CD14-positive monocyte (primary cell): ENCODE results near the gene SAMD3. TPM values are rescaled to one million over a fixed set of nuclear protein-coding genes. Genes with fewer than 3 reads are reported as not detected.
"Not testable (repeated sequence)": the region's sequence is repeated elsewhere in the genome, so short reads cannot be mapped to it uniquely, and the experiment has no call there.

Experiments used
- DNase-seq, 3 donors: peaks; one replicate each; pipeline ENCODE4 v3.0.0-alpha.2; 2011 to 2022
- H2AFZ ChIP-seq: 2 replicates; pipeline ENCODE4 v1.6.0; 2012; ENCODE audit warnings: mild to moderate bottlenecking, low read depth, low read length, inconsistent platforms; ENCODE audit not compliant: insufficient read depth, poor library complexity, severe bottlenecking
- H3K27ac ChIP-seq, 2 donors: 1 replicate in 1 of 2; 2 replicates in 1 of 2; pipeline ENCODE4 v1.5.1; 2012 to 2013; ENCODE audit warnings: low read length in 2 of 2, control low read depth in 1 of 2, inconsistent platforms in 1 of 2, low read depth in 1 of 2, mild to moderate bottlenecking in 1 of 2
- H3K27me3 ChIP-seq, 2 donors: one replicate each; pipeline versions ENCODE4 v1.6.0 to v1.6.1; 2011 to 2013; ENCODE audit warnings: low read length in 2 of 2; ENCODE audit not compliant: control insufficient read depth in 2 of 2, insufficient read depth in 2 of 2
- H3K36me3 ChIP-seq, 2 donors: replicated peaks in 1 of 2; 1 replicate in 1 of 2; 2 replicates in 1 of 2; pipeline versions ENCODE4 v1.5.1 to v1.6.1; 2012 to 2013; ENCODE audit warnings: low read length in 2 of 2, control low read depth in 1 of 2, inconsistent platforms in 1 of 2, mild to moderate bottlenecking in 1 of 2; ENCODE audit not compliant: insufficient read depth in 2 of 2, control insufficient read depth in 1 of 2
- H3K4me1 ChIP-seq, 2 donors: 1 replicate in 1 of 2; 2 replicates in 1 of 2; pipeline versions ENCODE4 v1.5.1 to v1.6.1; 2012 to 2013; ENCODE audit warnings: low read length in 2 of 2, control low read depth in 1 of 2, inconsistent platforms in 1 of 2, mild to moderate bottlenecking in 1 of 2, moderate library complexity in 1 of 2; ENCODE audit not compliant: insufficient read depth in 2 of 2, control insufficient read depth in 1 of 2
- H3K4me2 ChIP-seq: replicated peaks from 2 replicates; pipeline ENCODE3; 2012; ENCODE audit warnings: low read length, moderate library complexity, mild to moderate bottlenecking; ENCODE audit not compliant: poor library complexity, severe bottlenecking; ENCODE audit errors: extremely low read depth
- H3K4me3 ChIP-seq, 3 experiments: fragments of 200-600 bp in 1 of 3; sonication (generic) in 1 of 3; replicated peaks in 1 of 3; 1 replicate in 2 of 3; 2 replicates in 1 of 3; pipeline ENCODE4 v1.5.1; 2011 to 2013; ENCODE audit warnings: low read length in 3 of 3, mild to moderate bottlenecking in 3 of 3, control low read depth in 2 of 3, low read depth in 2 of 3, inconsistent platforms in 1 of 3, moderate library complexity in 1 of 3
- H3K79me2 ChIP-seq: 2 replicates; pipeline ENCODE4 v1.6.0; 2012; ENCODE audit warnings: mild to moderate bottlenecking, control low read depth, inconsistent platforms, low read length, moderate library complexity; ENCODE audit not compliant: insufficient read depth
- H3K9ac ChIP-seq: 2 replicates; pipeline ENCODE4 v1.6.0; 2017; ENCODE audit warnings: low read length, mild to moderate bottlenecking; ENCODE audit not compliant: insufficient read depth, poor library complexity, severe bottlenecking
- H3K9me3 ChIP-seq, 2 donors: replicated peaks in 1 of 2; 1 replicate in 1 of 2; 2 replicates in 1 of 2; pipeline versions ENCODE4 v1.5.1 to v1.6.1; 2012 to 2013; ENCODE audit warnings: low read length in 2 of 2, control low read depth in 1 of 2; ENCODE audit not compliant: control insufficient read depth in 1 of 2, insufficient read depth in 1 of 2
- H4K20me1 ChIP-seq: 2 replicates; pipeline ENCODE4 v1.6.0; 2012; ENCODE audit warnings: mild to moderate bottlenecking, low read length, control low read depth, moderate library complexity; ENCODE audit not compliant: insufficient read depth
- H3K27ac Mint-ChIP-seq, 7 donors: one replicate each; pipeline ENCODE4 v1.8.0; 2020; ENCODE audit warnings: mild to moderate bottlenecking in 7 of 7, mixed read lengths in 7 of 7, moderate library complexity in 6 of 7, inconsistent platforms in 2 of 7
- H3K27me3 Mint-ChIP-seq, 3 donors: one replicate each; pipeline ENCODE4 v1.8.0; 2021 to 2022; ENCODE audit warnings: low read depth in 3 of 3, mild to moderate bottlenecking in 3 of 3, mixed read lengths in 3 of 3, moderate library complexity in 3 of 3, inconsistent platforms in 1 of 3
- H3K36me3 Mint-ChIP-seq, 2 donors: one replicate each; pipeline ENCODE4 v1.8.0; 2020; ENCODE audit warnings: mixed read lengths in 2 of 2, inconsistent platforms in 1 of 2, mild to moderate bottlenecking in 1 of 2
- H3K4me1 Mint-ChIP-seq: one replicate; pipeline ENCODE4 v1.8.0; 2020; ENCODE audit warnings: mild to moderate bottlenecking, mixed read lengths
- H3K4me3 Mint-ChIP-seq, 2 donors: one replicate each; pipeline ENCODE4 v1.8.0; 2020; ENCODE audit warnings: mild to moderate bottlenecking in 2 of 2, mixed read lengths in 2 of 2, moderate library complexity in 1 of 2
- H3K9me3 Mint-ChIP-seq, 7 donors: one replicate each; pipeline ENCODE4 v1.8.0; 2020 to 2022; ENCODE audit warnings: mixed read lengths in 7 of 7, mild to moderate bottlenecking in 6 of 7, moderate library complexity in 6 of 7, inconsistent platforms in 2 of 7
- CTCF ChIP-seq: fragments of 200-600 bp; IDR thresholded peaks from one replicate; pipeline ENCODE4 v1.8.0; 2022; ENCODE audit warnings: antibody characterized with exemption, mild to moderate bottlenecking
- WGBS: methylation state at CpG from one replicate; pipeline ENCODE4 v1.1.5; 2013; ENCODE audit warnings: missing lambda C conversion rate; ENCODE audit not compliant: insufficient coverage; 5-methylcytosine and 5-hydroxymethylcytosine counted together
- intact Hi-C, 2 donors: fragments of 100-400 bp; cut with micrococcal nuclease; formaldehyde crosslinking; loops; one replicate each; pipeline versions ENCODE4 v1.15.0 to v1.15.1; 2023
- polyA plus RNA-seq, 3 donors: library from polyadenylated mRNA; depleted of rRNA in 1 of 3; unstranded in 2 of 3; stranded (reverse) in 1 of 3; fragments of 300-500 nt in 2 of 3; fragments of >200 nt in 1 of 3; fragmentation: Illumina TruSeq in 2 of 3; gene quantifications; 1 replicate in 2 of 3; 2 replicates in 1 of 3; pipeline ENCODE4 v1.2.3, GENCODE V29; 2012 to 2021

SAMD3 gene
- polyA plus RNA-seq, 3 donors, result 0.33 to 0.49 TPM; not detected in 1

- 100% methylated on average over 1 of the region's 2 CpGs for WGBS
Measured at GRCh38 chr6:130239755-130240154, 17.0 kb upstream of the SAMD3 start.

GRCh38 chr6:130233330-130233729 is 10.6 kb upstream of the SAMD3 start:
- intact Hi-C loops, result no loop called here

More at GRCh38 chr6:130239755-130240154, 17.0 kb upstream of the SAMD3 start:
- Histone ChIP-seq H3K27me3 (no peaks in the 10 kb centered on the region), H3K9me3 (no peaks in the 10 kb centered on the region), H3K9ac (no peak overlapping the region), H3K27ac (no peak overlapping the region), H3K4me1 (no peaks in the 10 kb centered on the region), H3K4me3 (no peak overlapping the region), H3K79me2 (no peaks in the 10 kb centered on the region), H3K36me3 (no peaks in the 10 kb centered on the region), H2AFZ (no peak overlapping the region), H3K4me2 (no peak overlapping the region), H4K20me1 (no peaks in the 10 kb centered on the region)
- no peak for TF ChIP-seq CTCF
- no peak for DNase-seq
- no peaks in the 10 kb centered on the region for H3K36me3 Mint-ChIP-seq
- no peaks in the 10 kb centered on the region for H3K9me3 Mint-ChIP-seq
- intact Hi-C loops, result no loop called here
- no peaks in the 10 kb centered on the region for H3K27me3 Mint-ChIP-seq
- H3K4me1 Mint-ChIP-seq, result no peaks in the 10 kb centered on the region
- no peak overlapping the region for H3K27ac Mint-ChIP-seq
- H3K4me3 Mint-ChIP-seq, result no peak overlapping the region

GRCh38 chr6:130230531-130230930 is 7.8 kb upstream of the SAMD3 start:
- intact Hi-C loops, H3K9me3 ChIP-seq, H3K9ac ChIP-seq, H4K20me1 ChIP-seq, H3K4me2 ChIP-seq, H3K4me3 ChIP-seq, DNase-seq, H2AFZ ChIP-seq, H3K27me3 ChIP-seq, H3K9me3 Mint-ChIP-seq, H3K4me3 Mint-ChIP-seq, H3K27me3 Mint-ChIP-seq, H3K27ac ChIP-seq, H3K4me1 ChIP-seq, H3K27ac Mint-ChIP-seq, H3K4me1 Mint-ChIP-seq, H3K36me3 Mint-ChIP-seq, H3K36me3 ChIP-seq, H3K79me2 ChIP-seq: not testable (repeated sequence)
- WGBS, result no CpG with 5 or more reads among the region's 6 CpGs

More at GRCh38 chr6:130233330-130233729, 10.6 kb upstream of the SAMD3 start:
- Histone ChIP-seq H3K9me3 (no peaks in the 10 kb centered on the region), H3K27ac (no peak overlapping the region), H4K20me1 (no peaks in the 10 kb centered on the region), H3K4me2 (no peak overlapping the region), H3K9ac (no peak overlapping the region), H3K36me3 (no peaks in the 10 kb centered on the region), H3K79me2 (no peaks in the 10 kb centered on the region), H3K4me3 (no peak overlapping the region), H3K27me3 (no peaks in the 10 kb centered on the region), H3K4me1 (no peaks in the 10 kb centered on the region), H2AFZ (no peak overlapping the region)
- Mint-ChIP-seq H3K9me3 (no peaks in the 10 kb centered on the region), H3K36me3 (no peaks in the 10 kb centered on the region), H3K4me1 (no peaks in the 10 kb centered on the region), H3K27me3 (peaks cover 0 to 2% (median 0%) of the 10 kb centered on the region in 3 donors), H3K4me3 (no peak overlapping the region), H3K27ac (no peak overlapping the region)
- no peak for TF ChIP-seq CTCF
- WGBS, result no CpG with 5 or more reads among the region's 3 CpGs
- DNase-seq, result no peak
